HG03103 (cell line): ENCODE measurements around the gene MAPK8IP1.
"Not testable (repeated sequence)": the region's sequence is repeated elsewhere in the genome, so short reads cannot be mapped to it uniquely, and the experiment has no call there.

Experiments
- ATAC-seq: cut with Tn5 transposase; IDR thresholded peaks from one replicate; pipeline ENCODE4 v1.9.1; 2021; ENCODE audit warnings: low read depth; ENCODE audit not compliant: unreplicated experiment

The MAPK8IP1 gene

DNA sequence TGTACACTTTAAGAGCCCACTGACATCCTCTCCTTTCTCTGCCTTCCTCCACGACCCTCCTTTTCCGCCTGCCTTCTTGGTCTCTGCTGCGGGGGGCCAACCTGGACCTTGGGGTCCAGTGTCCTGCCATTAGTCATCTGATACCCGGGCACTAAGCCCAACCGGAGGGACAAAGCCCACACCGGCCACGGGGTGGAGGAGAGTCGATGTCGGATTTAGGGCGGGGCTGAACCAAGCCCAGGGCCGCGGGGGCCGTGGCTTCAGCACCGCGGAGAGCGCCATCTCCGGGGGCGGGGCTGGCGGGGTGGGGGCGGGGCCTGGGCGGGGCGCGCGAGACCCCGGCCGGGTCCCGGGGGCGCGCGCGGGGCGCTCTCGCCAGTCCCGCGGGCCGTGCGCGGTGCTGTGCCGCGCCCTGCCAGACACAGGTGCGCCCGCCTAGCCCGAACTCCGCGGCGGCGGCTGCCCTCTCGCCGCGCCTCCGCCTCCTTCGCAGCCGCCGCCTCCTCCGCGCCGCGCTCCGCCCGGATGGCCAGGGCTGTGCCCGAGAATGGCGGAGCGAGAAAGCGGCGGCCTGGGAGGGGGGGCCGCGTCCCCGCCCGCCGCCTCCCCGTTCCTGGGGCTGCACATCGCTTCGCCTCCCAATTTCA, at the start of gene MAPK8IP1:
TSS of gene MAPK8IP1 (plus strand) at position 378 of the 647 bp plus-strand sequence. CDS start at position 548, 170 bp downstream.
- ATAC-seq = peak; percentile 66

DNA sequence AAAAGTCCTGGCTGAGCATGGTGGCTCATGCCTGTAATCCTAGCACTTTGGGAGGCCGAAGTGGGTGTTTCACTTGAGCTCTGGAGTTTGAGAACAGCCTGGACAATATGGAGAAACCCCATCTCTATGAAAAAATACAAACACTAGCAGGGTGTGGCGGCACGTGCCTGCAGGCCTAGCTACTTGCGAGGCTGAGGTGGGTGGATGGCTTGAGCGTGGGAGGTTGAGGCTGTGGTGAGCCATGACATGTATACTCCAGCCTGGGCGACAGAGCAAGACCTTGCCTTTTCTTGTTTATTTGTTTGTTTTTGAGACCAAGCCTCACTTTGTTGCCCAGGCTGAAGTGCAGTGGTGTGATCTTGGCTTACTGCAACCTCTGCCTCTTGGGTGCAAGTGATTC, 46.2 kb upstream of the MAPK8IP1 start:
- ATAC-seq = no peak

DNA sequence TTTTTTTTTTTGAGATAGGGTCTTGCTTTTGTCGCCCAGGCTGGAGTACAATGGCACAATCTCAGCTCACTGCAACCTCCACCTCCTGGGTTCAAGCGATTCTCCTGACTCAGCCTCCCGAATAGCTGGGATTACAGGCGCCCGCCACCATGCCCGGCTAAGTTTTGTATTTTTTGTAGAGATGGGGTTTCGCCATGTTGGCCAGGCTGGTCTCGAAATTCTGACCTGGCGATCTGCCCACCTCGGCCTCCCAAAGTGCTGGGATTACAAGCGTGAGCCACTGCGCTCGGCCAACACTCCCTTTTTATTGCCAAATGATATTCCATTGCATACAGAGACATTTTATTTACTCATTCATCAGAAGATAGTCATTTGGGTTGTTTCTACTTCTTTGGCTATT, 45.2 kb upstream of the MAPK8IP1 start:
- not testable (repeated sequence) for ATAC-seq

DNA sequence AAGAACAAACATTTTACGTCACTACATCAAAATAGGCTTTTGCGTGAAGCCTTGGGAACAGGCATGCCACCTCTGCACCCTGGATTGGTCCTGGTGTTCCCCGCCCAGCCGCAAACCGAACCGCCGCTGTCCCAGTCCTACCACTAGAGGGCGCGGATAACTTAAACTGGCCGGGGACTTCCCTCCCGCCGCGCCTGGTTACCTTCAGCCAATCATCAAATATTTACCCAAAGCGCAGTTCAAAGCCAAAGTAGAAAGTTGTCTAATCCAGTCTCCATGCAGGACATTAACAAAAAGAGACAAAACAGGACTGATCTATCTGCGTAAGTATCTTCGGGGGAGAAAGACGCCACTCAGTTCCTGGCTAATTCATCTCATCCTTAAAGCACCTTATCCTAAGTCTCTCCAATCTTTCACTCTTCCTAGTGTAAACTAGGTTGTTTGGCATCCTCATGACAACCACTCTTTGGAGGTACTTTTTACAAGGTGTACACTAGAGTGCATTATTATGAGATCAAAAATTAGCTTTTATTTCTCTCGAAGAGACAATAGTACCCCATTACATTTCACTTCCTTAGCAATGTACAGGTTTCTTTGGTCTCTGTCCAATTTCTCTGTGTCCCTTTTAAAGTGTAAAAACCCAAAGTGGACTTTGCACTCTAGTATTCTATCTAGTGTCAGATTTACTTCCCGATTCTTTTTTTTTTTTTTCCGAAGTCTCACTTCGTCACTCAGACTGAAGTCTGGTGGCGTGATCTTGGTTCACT, 42.1 kb upstream of the MAPK8IP1 start:
- ATAC-seq = no peak

DNA sequence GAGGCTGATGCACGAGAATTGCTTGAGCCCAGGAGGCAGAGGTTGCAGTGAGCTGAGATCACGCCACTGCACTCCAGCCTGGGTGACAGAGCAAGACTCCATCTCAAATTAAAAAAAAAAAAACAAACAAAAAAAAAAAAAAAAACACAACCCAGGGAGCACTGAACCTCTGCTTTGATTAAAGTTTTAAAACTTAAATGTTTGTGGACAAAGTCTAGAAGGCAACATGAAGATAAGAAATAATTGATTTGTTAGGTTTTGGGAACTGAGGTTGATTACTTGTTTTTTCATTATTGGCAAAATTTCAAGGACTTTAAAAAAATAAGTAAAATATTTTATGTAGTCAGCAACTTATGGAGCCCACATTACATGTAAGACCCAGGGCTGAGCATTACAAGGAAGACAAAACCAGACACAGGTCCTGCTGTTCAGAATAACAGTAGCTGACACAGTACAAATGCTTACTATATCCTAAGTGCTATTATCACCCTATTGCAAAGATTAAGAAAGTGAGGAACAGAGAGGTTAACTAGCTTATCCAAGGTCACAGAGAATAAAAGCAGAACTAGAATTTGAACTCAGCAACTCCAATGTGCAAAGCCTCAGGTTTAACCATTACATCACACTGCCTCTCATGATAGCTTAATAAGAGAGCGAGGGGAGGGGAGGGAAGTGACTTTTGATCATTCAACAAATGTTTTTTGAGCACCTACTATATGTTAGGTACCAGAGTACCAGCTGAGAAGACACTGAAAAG, 40.5 kb upstream of the MAPK8IP1 start:
- no peak for ATAC-seq

DNA sequence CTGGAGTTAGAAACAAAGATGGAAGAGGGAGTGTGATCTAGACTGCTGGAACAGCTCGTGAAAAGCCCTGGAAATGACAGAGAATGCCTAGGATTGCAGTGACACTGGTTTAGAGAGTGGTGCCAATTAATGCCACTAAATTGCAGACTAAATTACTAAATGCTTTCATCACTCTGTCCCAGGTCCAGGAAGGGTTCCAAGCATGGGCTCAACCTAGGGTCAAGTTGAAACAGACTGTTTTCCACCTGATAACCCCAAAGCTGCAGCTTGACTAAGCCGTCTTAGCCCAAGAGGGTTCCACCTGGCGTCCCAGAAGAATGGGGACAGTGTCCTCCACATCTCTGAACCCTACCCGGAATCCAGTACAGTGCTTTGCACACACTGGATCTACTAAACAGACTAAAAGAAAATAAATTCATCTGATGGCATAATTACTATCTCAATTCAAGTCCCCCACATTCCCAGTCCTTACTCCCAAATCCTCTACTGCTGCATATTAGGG, 39.2 kb upstream of the MAPK8IP1 start:
- no peak for ATAC-seq

DNA sequence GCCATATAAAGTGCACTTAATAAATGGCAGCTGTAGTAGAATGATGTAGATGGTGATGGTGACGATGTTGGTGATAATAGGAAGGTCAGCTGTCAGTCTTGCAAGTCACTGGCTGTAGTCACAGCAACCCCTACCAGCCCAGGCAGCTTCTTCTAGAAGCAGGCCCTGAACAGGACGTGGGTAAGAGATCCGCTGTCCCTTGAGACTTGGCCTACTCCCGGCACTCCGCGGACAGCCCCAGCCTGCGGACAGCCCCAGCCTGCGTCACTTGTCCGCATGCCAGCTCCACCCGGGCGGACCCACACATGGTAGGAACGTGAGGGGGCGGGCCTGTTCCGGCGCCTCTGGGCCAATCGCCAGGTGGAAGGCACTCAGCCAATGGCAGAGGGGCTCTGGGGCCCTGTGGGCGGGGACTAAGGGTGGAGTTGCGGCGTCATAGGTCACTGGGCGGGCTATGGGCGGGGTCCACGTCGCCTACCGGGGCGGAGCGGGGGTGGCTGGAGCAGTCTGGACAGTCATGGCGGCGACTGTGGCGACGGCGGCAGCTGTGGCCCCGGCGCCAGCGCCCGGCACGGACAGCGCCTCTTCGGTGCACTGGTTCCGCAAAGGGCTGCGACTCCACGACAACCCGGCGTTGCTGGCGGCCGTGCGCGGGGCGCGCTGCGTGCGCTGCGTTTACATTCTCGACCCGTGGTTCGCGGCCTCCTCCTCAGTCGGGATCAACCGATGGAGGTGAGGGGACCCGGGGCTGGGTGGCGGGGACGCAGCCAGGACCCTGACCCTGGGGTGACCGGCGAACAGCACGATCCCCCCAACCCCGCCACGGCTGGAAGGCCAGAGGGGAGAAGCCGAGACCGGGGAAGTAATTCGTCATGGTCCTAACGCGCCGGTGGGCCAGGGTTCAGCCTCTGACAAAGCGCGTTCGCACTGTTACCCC, 38.2 kb upstream of the MAPK8IP1 start, which contains the start of gene CRY2:
TSS of gene CRY2 (plus strand) at position 502 of the 937 bp plus-strand sequence. CDS start at position 518, 16 bp downstream.
- ATAC-seq = peak; percentile 90

DNA sequence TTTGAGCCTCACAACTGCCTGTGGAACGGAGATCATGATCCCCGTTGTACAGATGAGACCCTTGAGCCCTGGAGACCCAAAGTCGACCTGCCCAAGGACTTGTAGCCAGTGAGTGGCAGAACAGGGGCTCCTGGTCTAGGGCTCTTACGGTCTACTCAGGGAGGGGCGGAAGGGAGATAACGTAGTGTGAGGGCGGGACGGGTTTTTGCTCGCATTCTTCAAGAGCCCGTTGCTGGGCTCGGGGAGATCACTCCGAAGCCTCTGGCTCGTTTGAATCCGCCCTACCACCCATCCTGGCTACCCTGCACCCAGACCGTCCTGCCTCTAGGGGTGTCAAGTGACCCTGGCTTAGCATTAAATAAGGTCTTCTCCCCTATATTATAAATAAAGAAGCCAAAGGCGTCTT, 37.5 kb upstream of the MAPK8IP1 start:
- ATAC-seq = no peak

DNA sequence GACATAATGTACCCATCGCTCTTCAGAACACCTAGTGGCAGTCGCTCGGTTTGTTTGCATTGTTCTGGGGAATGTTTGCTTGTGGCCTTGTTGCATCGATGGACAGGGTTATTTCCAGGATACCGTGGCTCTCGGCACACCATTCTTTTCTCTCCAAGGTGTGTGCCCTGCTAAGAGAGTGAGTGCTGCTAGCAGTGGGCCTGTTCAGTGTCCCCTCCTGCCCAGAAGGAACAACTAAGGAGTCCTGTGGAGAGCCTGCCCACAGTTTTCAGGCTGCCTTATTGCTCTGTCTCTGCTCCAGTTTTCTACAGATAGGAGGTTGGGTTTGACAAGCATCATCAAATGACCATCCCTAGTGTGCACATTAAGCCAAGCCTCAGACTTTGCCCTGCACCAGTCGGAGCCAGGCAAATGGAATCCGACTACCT, 36.8 kb upstream of the MAPK8IP1 start:
- ATAC-seq = no peak

DNA sequence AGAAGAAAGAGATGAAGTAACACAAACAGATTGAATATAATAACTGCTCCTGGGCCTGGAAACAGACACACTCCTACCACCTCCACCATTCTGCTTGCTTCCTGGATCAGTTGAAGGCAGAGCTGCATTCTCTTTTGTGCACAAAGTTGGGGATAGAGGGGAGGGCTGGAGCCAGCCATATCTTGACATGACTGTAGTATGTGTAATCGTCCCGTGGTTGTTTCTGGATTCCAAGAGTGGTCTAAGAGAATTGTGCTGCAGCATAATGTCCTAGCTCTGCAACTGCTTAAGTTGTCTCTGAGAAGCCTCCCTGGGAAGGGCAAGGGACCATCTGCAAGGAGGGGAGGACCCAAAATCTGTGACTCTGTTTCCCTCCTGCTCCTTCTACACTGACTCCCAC, 35.0 kb upstream of the MAPK8IP1 start:
- ATAC-seq = no peak

DNA sequence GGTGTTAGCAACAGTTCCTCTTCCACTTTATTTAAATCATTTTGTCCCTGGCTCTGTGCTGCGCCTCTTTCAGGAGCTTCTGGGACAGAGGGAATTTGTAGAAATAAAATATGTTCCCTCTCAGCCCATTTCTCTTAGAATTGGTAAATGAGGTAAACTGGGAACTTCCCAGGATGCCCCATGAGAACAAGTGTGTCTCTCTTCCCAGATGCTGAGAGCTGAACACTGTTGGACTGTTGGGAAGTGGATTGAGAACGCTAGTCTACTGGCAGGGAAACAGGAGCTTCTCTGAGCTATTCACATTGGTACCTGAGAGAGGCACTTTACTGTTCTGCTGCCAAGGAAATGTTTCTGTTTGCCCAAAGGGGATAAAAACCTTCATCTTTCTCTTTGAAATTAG, 34.2 kb upstream of the MAPK8IP1 start:
- ATAC-seq = no peak

DNA sequence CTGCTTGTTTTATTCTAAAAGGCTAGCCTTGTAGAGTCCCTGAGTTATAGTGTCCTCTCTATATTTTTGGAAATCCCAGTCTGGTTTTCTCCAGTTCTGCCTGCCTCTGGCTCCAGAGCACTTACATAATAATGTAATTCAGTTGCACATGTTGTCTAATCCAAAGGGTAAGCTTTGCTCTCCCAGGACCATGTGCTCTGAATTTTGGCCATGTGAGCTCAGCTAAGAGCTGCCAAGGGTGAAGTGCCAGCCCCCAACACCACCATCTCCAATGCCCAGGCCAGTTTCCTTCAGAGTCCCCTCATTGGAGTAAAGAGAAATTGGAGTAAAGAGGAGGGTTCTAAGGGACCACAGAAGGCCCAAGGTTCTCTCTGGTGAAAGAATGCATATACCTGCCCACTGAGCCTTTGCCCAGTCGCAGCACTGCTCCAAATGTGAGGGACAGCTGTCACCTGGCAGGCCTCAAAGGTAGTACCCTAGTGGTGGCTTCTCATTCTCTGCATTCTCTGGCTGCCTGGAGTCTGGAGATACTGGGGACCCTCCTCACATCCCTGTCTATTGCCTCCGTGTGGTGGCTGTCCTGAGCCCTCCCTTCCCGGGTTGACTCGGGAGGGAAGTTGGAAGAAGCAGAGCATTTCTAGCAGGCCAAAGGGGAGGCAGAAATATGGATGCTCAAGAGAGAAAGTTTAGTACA, 33.3 kb upstream of the MAPK8IP1 start:
- no peak for ATAC-seq

DNA sequence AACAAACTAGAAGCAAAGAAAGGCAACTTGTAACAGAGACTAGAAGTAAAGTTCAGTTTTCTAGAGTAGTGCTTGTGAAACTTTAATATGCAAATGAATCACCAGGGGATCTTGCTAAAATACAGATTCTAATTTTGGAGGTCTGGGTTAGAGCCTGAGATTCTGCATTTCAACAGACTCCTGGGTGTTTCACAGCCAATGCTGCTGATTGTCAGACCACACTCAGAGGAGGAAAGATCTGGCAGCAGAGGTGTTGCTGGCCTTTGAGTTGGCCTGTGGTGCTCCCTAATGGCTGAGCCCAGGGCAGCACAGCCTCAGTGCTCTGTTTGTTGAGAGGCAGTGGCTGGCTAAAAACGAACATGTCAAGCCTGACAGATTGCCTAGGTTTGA, 32.7 kb upstream of the MAPK8IP1 start:
- peak; percentile 50 for ATAC-seq

DNA sequence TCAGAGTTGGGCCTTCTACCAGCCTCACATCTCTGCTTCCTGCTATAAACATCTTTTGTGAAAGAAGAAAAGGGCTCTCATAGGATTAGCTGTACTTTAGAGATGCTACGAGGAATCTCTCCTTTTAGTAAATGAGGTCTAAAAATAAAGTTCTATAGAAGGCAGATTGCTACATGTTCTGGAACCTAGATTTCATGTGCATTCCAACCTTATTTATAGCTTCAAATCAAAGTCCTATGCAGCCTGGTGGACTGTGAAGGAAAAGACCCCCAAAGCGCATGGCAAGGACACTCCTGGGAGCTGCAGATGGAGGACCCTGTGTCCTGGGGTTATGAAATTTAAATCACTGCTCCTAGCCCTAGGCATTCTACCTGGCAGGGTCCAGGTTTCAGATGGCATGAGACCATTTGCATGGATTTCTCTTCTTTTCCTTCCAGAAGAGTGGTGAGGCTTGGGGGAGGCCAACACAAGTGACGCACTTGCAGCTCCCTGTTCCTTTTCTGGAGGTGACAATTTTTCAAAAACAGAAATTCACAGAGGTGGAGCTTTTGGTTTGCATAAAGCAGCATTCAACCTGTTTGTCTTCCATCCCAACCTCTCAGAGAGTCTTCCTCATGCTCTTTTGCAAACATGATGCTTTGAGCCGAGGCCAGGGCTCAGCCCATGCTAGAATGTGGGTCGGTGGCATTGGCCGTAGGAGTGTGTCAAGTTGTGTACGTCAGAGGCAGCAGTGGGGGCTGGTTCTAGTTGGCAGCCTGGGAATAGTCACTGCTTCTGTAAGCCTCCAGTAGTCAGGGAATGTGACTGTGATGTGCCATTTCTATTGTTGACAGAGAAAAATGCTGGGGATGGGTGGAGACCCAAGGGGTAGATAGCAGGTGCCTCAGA, 31.9 kb upstream of the MAPK8IP1 start:
- ATAC-seq = no peak

DNA sequence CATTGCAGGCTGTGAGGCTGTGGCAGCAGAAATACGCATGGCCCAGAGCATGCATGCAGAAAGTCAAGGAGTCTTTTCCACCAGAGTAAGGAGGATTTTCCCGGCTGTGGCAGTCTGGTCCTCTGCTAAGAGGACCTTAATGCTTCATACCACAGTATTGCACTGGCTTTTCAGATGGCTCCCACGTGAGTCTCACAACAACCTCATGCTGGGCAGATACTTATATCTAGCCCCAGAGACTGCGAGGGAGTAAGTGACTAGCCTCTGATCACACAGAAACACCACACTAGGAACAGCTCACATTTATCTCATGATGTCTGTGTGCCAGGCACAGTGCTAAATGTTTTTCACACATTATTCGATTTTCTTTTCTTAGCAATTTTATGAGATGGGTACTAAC, 30.1 kb upstream of the MAPK8IP1 start:
- no peak for ATAC-seq

DNA sequence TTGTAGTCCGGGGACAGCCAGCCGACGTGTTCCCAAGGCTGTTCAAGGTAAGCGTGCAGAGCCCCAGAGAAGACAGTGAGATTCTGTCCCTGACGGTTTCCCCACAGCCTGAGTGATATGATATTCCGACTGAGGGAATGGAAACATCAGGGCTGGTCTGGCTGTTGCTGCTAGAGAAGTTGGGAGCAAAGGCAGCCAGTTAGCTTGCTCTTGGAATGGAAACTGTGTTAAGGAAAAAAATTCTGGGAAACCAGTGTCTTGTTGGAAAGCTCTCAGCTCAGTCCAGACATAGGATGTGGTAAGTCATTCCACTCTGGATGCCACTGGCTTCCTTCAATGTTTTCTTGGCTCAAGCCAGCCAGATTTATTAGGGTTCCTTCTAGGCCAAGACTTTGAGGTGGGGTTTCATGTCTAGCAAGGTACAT, 29.4 kb upstream of the MAPK8IP1 start:
- ATAC-seq = no peak

DNA sequence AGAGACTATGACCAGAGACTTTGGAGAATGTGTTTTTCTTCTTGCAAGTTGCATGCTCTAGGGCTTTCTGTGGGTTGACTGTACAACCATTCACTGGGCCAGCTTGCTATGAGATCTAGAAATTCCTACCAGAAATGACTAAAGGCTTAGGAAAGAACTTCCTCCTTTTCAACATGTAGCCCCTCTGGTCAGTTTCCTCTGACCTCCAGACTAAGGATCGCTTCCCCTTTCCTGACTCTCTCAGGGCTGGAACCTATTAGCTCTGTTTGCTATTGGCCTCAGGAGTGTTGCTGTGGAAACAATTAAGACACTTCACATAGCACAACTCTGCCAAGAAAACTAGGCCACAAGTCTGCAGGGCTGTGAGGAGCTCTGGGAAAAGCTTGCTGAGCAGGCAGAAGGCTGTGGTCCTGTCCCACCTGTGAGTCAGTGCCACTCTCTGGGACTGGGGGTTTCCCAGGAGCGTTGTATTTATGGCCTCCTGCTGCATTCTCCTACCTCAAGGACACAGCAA, 27.4 kb upstream of the MAPK8IP1 start:
- ATAC-seq = no peak

DNA sequence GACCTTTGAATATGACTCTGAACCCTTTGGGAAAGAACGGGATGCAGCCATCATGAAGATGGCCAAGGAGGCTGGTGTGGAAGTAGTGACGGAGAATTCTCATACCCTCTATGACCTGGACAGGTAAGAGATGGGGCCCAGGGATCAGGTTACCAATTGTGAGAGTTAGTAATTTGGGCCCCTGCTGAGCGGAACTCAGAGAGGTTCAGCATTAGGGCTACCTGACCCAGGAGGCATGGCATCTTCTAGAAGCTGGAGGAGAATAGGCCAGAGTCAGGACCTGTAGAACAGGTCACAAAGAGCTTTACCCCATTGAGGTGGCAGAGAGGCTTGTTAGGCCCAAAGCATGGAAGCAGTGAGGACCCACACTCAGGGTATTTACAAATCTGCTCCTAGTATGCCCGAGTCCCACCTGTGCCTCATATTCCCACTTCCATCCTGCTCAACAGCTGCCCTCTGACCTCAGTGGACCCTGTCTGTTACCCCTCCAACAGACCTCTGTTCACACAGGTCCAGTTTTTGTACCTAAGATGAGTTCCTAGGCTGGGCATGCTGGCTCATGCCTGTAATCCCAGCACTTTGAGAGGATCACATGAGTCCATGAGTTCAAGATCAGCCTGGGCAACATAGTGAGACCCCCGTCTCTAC, 26.6 kb upstream of the MAPK8IP1 start:
- ATAC-seq = no peak
